ENCODE measurements around the gene UCHL3. TPM values are rescaled to one million over a fixed set of nuclear protein-coding genes. Genes with fewer than 3 reads are reported as not detected.

The UCHL3 gene
- total and polyA plus RNA-seq, 2 of the 8 experiments (the other 6 are each of a cell fraction or from before 2014, with no cell fraction given): 33.0 to 61.1 TPM

DNA sequence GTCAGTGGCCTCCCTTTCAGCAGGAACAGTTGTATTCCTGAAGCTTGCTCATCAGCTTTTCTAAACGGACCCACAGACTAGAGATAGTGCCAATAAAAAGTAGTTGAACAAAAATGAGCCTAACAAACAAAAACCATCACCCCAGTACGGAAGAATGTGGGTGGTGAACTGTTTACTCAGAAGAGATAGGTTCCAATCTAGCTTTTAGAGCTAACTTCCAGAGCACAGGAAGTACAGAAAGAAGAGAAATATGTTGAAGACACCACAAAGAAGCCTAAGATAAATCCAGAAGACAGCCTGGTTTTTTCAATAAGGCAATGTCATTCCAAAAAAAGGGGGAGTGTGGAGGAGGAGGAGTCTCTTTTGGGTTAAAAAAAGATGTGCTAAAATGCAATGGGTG is 83.7 kb downstream of the UCHL3 start (continued):
- TF ChIP-seq, protein P1, sequence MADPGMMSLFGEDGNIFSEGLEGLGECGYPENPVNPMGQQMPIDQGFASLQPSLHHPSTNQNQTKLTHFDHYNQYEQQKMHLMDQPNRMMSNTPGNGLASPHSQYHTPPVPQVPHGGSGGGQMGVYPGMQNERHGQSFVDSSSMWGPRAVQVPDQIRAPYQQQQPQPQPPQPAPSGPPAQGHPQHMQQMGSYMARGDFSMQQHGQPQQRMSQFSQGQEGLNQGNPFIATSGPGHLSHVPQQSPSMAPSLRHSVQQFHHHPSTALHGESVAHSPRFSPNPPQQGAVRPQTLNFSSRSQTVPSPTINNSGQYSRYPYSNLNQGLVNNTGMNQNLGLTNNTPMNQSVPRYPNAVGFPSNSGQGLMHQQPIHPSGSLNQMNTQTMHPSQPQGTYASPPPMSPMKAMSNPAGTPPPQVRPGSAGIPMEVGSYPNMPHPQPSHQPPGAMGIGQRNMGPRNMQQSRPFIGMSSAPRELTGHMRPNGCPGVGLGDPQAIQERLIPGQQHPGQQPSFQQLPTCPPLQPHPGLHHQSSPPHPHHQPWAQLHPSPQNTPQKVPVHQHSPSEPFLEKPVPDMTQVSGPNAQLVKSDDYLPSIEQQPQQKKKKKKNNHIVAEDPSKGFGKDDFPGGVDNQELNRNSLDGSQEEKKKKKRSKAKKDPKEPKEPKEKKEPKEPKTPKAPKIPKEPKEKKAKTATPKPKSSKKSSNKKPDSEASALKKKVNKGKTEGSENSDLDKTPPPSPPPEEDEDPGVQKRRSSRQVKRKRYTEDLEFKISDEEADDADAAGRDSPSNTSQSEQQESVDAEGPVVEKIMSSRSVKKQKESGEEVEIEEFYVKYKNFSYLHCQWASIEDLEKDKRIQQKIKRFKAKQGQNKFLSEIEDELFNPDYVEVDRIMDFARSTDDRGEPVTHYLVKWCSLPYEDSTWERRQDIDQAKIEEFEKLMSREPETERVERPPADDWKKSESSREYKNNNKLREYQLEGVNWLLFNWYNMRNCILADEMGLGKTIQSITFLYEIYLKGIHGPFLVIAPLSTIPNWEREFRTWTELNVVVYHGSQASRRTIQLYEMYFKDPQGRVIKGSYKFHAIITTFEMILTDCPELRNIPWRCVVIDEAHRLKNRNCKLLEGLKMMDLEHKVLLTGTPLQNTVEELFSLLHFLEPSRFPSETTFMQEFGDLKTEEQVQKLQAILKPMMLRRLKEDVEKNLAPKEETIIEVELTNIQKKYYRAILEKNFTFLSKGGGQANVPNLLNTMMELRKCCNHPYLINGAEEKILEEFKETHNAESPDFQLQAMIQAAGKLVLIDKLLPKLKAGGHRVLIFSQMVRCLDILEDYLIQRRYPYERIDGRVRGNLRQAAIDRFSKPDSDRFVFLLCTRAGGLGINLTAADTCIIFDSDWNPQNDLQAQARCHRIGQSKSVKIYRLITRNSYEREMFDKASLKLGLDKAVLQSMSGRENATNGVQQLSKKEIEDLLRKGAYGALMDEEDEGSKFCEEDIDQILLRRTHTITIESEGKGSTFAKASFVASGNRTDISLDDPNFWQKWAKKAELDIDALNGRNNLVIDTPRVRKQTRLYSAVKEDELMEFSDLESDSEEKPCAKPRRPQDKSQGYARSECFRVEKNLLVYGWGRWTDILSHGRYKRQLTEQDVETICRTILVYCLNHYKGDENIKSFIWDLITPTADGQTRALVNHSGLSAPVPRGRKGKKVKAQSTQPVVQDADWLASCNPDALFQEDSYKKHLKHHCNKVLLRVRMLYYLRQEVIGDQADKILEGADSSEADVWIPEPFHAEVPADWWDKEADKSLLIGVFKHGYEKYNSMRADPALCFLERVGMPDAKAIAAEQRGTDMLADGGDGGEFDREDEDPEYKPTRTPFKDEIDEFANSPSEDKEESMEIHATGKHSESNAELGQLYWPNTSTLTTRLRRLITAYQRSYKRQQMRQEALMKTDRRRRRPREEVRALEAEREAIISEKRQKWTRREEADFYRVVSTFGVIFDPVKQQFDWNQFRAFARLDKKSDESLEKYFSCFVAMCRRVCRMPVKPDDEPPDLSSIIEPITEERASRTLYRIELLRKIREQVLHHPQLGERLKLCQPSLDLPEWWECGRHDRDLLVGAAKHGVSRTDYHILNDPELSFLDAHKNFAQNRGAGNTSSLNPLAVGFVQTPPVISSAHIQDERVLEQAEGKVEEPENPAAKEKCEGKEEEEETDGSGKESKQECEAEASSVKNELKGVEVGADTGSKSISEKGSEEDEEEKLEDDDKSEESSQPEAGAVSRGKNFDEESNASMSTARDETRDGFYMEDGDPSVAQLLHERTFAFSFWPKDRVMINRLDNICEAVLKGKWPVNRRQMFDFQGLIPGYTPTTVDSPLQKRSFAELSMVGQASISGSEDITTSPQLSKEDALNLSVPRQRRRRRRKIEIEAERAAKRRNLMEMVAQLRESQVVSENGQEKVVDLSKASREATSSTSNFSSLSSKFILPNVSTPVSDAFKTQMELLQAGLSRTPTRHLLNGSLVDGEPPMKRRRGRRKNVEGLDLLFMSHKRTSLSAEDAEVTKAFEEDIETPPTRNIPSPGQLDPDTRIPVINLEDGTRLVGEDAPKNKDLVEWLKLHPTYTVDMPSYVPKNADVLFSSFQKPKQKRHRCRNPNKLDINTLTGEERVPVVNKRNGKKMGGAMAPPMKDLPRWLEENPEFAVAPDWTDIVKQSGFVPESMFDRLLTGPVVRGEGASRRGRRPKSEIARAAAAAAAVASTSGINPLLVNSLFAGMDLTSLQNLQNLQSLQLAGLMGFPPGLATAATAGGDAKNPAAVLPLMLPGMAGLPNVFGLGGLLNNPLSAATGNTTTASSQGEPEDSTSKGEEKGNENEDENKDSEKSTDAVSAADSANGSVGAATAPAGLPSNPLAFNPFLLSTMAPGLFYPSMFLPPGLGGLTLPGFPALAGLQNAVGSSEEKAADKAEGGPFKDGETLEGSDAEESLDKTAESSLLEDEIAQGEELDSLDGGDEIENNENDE (IDR thresholded peaks at IDR 0.05; ENCODE audit: insufficient replicate concordance, low read length): no peak
- TF ChIP-seq, protein P2, sequence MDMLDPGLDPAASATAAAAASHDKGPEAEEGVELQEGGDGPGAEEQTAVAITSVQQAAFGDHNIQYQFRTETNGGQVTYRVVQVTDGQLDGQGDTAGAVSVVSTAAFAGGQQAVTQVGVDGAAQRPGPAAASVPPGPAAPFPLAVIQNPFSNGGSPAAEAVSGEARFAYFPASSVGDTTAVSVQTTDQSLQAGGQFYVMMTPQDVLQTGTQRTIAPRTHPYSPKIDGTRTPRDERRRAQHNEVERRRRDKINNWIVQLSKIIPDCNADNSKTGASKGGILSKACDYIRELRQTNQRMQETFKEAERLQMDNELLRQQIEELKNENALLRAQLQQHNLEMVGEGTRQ (IDR thresholded peaks at IDR 0.05; ENCODE audit: low read length): no peak
- no peak for TF ChIP-seq JUN (IDR thresholded peaks at IDR 0.05; ENCODE audit: low read depth, low read length)
- TF ChIP-seq TAF1 (IDR thresholded peaks at IDR 0.05; ENCODE audit: low read depth, low read length): no peak
- TF ChIP-seq BCL11A (IDR thresholded peaks at IDR 0.05; ENCODE audit: low read depth in 2 of 2, low read length in 2 of 2): no peak
- no peak for TF ChIP-seq SAP30 (IDR thresholded peaks at IDR 0.05; ENCODE audit: insufficient read depth, insufficient replicate concordance, low read length)

Data from H1 (cell line).